Nephron progenitor cell (in vitro differentiated cells): ENCODE results near the gene ANKRD30A.

Experiments used
- DNase-seq: peaks from one replicate; pipeline ENCODE4 v3.0.0; 2021
- H3K27ac Mint-ChIP-seq: 2 replicates; pipeline ENCODE4 v1.8.0; 2021; ENCODE audit warnings: mild to moderate bottlenecking, moderate library complexity, mixed read lengths
- H3K27me3 Mint-ChIP-seq: 2 replicates; pipeline ENCODE4 v1.8.0; 2021; ENCODE audit warnings: mild to moderate bottlenecking, low read depth, mixed read lengths; ENCODE audit not compliant: poor library complexity
- H3K36me3 Mint-ChIP-seq: 2 replicates; pipeline ENCODE4 v1.8.0; 2021; ENCODE audit warnings: low read depth, mixed read lengths
- H3K4me1 Mint-ChIP-seq: 2 replicates; pipeline ENCODE4 v1.8.0; 2021; ENCODE audit warnings: mixed read lengths
- H3K4me3 Mint-ChIP-seq: 2 replicates; pipeline ENCODE4 v1.8.0; 2021; ENCODE audit warnings: mild to moderate bottlenecking, moderate library complexity, mixed read lengths
- H3K9me3 Mint-ChIP-seq: 2 replicates; pipeline ENCODE4 v1.8.0; 2021; ENCODE audit warnings: mild to moderate bottlenecking, moderate library complexity, mixed read lengths
- CTCF ChIP-seq: fragments of 200-600 bp; sonication (generic); IDR thresholded peaks from 2 replicates; pipeline ENCODE4 v1.5.0; 2021; ENCODE audit warnings: antibody characterized with exemption

ANKRD30A gene

DNA sequence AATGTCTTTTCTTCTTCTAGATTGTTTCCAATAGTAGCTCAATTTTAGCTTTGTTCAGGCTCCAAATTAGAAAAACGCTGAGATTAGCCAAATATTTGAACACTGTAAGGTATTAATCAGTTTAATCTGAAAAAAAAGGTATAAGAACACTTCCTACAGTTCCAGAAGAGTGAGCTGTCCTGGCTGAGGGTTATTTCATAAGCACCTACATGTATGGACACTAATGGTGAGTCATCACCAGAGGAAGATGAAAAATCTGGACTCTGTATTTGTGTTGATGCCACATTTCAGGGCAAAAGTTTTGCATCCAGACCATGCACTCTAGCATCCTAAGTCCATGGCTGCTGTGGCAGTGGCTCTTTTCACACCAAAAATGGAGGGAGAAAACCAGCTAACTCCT, 189.5 kb downstream of the ANKRD30A start:
- H3K9me3 Mint-ChIP-seq, result peaks cover 78% of the 10 kb centered on the region
- no peak for TF ChIP-seq CTCF
- no peak for DNase-seq
- no peaks in the 10 kb centered on the region for H3K27me3 Mint-ChIP-seq
- no peaks in the 10 kb centered on the region for H3K36me3 Mint-ChIP-seq
- H3K4me3 Mint-ChIP-seq, result no peak overlapping the region
- H3K4me1 Mint-ChIP-seq, result no peaks in the 10 kb centered on the region
- no peak overlapping the region for H3K27ac Mint-ChIP-seq

- peaks cover 88% of the 10 kb centered on the region for H3K9me3 Mint-ChIP-seq
- peaks cover 7% of the 10 kb centered on the region for H3K27me3 Mint-ChIP-seq
- no peak for DNase-seq
- TF ChIP-seq CTCF, result no peak
- H3K27ac Mint-ChIP-seq, result no peak overlapping the region
- no peaks in the 10 kb centered on the region for H3K4me1 Mint-ChIP-seq
- no peaks in the 10 kb centered on the region for H3K36me3 Mint-ChIP-seq
- no peak overlapping the region for H3K4me3 Mint-ChIP-seq
Observed at GRCh38 chr10:37344413-37344812, 219.0 kb downstream of the ANKRD30A start.

DNA sequence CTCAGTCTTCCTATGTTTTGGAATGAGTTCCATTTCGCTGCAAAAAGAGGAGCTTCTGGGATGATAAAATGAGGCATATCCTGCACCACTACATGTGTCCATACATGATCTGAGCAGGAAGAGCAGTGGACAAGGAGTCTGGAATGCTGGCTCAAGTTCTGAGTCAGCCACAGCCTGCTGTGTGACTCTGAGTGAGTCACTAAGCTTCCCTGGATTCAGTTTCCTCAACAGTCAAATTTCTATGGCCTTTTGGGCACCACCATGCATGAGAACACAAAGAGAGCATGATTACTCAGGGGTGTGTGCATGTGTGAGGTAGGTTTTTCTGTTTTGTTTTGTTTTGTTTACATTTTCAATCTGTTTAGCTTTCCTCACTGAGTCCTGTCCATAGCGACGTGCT, 254.6 kb downstream of the ANKRD30A start:
- Mint-ChIP-seq H3K27me3 (no peaks in the 10 kb centered on the region), H3K27ac (no peak overlapping the region), H3K36me3 (no peaks in the 10 kb centered on the region), H3K4me1 (no peaks in the 10 kb centered on the region), H3K4me3 (no peak overlapping the region), H3K9me3 (peaks cover 91% of the 10 kb centered on the region)
- no peak for TF ChIP-seq CTCF
- DNase-seq, result no peak

GRCh38 chr10:37381271-37381670, 255.9 kb downstream of the ANKRD30A start:
- DNase-seq, result no peak
- Mint-ChIP-seq H3K4me3 (no peak overlapping the region), H3K36me3 (no peaks in the 10 kb centered on the region), H3K4me1 (no peaks in the 10 kb centered on the region), H3K9me3 (peaks cover 93% of the 10 kb centered on the region), H3K27ac (no peak overlapping the region), H3K27me3 (no peaks in the 10 kb centered on the region)
- TF ChIP-seq CTCF, result no peak

- DNase-seq, result no peak
Observed at GRCh38 chr10:37384923-37385322, 259.5 kb downstream of the ANKRD30A start.

More at GRCh38 chr10:37384923-37385322, 259.5 kb downstream of the ANKRD30A start:
- H3K27ac Mint-ChIP-seq, result no peak overlapping the region
- no peaks in the 10 kb centered on the region for H3K36me3 Mint-ChIP-seq
- H3K4me1 Mint-ChIP-seq, result no peaks in the 10 kb centered on the region
- no peak for TF ChIP-seq CTCF
- no peaks in the 10 kb centered on the region for H3K27me3 Mint-ChIP-seq
- H3K9me3 Mint-ChIP-seq, result peaks cover 84% of the 10 kb centered on the region
- H3K4me3 Mint-ChIP-seq, result no peak overlapping the region
